GM13977 (cell line): ENCODE measurements around the gene NEU1.
"Not testable (repeated sequence)": the region's sequence is repeated elsewhere in the genome, so short reads cannot be mapped to it uniquely, and the experiment has no call there.

Experiments
- DNase-seq: peaks from one replicate; pipeline ENCODE4 v3.0.0; 2012; ENCODE audit warnings: low spot score
- CTCF ChIP-seq: IDR thresholded peaks from 2 replicates; pipeline ENCODE4 v1.5.1; 2012; ENCODE audit warnings: mild to moderate bottlenecking, control low read depth; ENCODE audit not compliant: insufficient read depth; ENCODE audit errors: extremely low read depth, missing control alignments
- in situ Hi-C: fragments of 300-500 bp; cut with MboI; formaldehyde crosslinking; loops from one replicate; pipeline ENCODE4 v1.12.0; 2022; ENCODE audit warnings: low sequenced_read_pairs, low pct_unique_long_range_greater_than_20kb, mixed read lengths, inconsistent platforms; ENCODE audit not compliant: unreplicated experiment

The NEU1 gene

GRCh38 chr6:31830886-31831335 is 31.7 kb downstream of the NEU1 start:
- in situ Hi-C loops, result loop anchor here (5.0 kb wide), 1 partner anchor 149 kb away; the partner anchor contains the start of gene LY6G5C
- no peak for TF ChIP-seq CTCF
- no peak for DNase-seq

- peak; percentile 30 for TF ChIP-seq CTCF
- DNase-seq, result no peak
- in situ Hi-C loops, result loop anchor here (5.0 kb wide), 1 partner anchor 147 kb away; the partner anchor contains the start of gene LY6G5C
These were observed 32.9 kb downstream of the NEU1 start for GRCh38 chr6:31829633-31830283.

GRCh38 chr6:31827286-31828079 is 35.1 kb downstream of the NEU1 start, which contains the start of gene HSPA1B:
HSPA1B (plus strand) TSS chr6:31827738; CDS start chr6:31827951, 213 bp downstream.
- no peak for TF ChIP-seq CTCF
- peak; percentile 93 for DNase-seq
- in situ Hi-C loops, result no loop called here

GRCh38 chr6:31826793-31827285 is 35.8 kb downstream of the NEU1 start:
- in situ Hi-C loops, result no loop called here
- TF ChIP-seq CTCF, result no peak
- DNase-seq, result peak; percentile 63

- no peak for DNase-seq
- in situ Hi-C loops, result no loop called here
- TF ChIP-seq CTCF, result no peak
These were observed 37.1 kb downstream of the NEU1 start for GRCh38 chr6:31825553-31825952.

GRCh38 chr6:31823592-31824196 is 38.9 kb downstream of the NEU1 start:
- in situ Hi-C loops, DNase-seq: not testable (repeated sequence)
